Ramos (cell line): ENCODE data around the gene ERVV-1.
"Not testable (repeated sequence)": the region's sequence is repeated elsewhere in the genome, so short reads cannot be mapped to it uniquely, and the experiment has no call there.

Experiments
- in situ Hi-C: fragments of 300-500 bp; cut with MboI; formaldehyde crosslinking; loops from one replicate; pipeline ENCODE4 v1.14.3; 2022; ENCODE audit warnings: low sequenced_read_pairs; ENCODE audit not compliant: unreplicated experiment

ERVV-1 gene

GRCh38 chr19:53015730-53016129, 2.0 kb downstream of the ERVV-1 start:
- in situ Hi-C loops, result no loop called here

DNA sequence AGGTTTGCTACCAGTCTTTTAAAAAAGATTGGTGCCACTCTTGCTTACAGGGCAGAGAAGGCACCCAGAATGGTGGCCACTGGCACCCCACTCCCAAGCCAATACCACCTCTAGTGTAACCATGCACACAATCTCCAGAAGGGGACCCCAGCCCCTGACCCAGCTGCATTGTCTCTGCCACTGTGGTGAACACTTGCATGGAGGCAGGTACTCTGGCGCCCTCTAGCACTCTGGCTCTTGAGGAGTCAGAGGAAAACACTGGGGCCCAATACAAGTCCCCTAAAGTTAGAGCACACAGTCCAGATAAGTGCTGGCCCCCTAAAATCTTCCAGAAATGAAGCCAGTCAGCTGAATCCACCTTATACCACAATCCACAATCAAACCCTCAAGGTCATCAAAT, 6.0 kb downstream of the ERVV-1 start:
- in situ Hi-C loops, result no loop called here

DNA sequence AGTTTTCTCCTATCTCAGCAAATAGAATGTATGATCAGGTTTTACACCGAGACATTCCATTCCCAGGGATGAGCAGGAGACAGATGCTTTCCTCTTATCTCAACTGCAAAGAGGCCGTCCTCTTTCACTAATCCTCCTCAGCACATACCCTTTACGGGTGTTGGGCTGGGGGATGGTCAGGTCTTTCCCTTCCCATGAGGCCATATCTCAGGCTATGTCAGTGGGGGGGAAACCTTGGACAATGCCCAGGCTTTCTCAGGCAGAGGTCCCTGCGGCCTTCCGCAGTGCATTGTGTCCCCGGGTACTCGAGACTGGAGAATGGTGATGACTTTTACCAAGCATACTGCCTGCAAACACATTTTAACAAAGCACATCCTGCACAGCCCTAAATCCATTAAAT, 14.6 kb downstream of the ERVV-1 start:
- in situ Hi-C loops, result not testable (repeated sequence)

- in situ Hi-C loops, result no loop called here
Measured at GRCh38 chr19:53034054-53034453, 20.3 kb downstream of the ERVV-1 start.

- in situ Hi-C loops, result no loop called here
Measured at GRCh38 chr19:53034948-53035675, 21.4 kb downstream of the ERVV-1 start.

DNA sequence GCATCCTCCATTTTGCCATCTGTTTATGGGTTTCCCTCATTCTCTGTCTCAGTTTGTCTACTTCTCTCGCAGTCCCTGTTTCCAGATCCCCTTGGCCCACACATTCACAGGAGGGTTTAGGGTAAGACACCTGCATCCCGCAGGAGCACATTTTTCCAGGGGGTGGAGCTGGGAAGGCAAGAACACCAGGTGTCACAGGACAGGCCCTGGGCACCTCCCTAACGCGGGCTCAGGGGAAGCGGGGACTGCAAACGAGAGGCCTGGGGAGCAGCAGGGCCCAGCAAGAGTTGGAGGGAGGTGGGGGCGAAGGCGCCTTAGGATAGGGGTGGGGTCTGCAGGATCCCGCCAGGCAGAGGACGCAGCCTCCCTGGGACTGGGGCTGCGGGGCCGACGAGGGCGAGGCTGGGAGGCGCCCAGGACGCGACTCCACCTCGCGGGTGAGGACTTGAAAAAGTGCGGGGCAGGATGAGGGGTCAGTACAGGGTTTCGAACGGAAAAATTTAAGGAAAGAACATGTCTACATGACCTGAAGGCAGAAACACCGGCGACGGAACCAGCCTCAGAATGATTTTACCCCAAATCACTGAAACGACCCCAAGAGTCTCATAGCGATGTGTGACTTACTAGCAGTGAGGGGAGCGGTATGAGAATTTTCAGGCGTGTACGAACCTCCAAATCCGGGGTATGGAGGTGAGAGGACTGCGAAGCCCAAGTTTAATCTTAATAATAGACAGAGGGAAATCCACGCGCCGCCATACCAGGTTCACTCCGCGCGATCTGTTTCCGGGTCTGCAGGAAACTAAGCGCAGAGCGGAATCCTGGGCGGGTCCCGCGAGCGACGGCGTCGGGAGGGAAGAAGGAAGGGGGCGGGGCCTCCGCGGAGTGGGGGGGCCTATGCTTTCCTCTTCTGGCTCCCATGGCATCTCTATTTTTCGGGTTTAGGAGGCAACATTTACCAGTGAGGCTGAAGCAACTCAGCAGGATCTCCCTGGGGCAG, 23.7 kb downstream of the ERVV-1 start:
- in situ Hi-C loops, result no loop called here

- in situ Hi-C loops, result no loop called here
Measured at GRCh38 chr19:53041366-53041765, 27.6 kb downstream of the ERVV-1 start.

DNA sequence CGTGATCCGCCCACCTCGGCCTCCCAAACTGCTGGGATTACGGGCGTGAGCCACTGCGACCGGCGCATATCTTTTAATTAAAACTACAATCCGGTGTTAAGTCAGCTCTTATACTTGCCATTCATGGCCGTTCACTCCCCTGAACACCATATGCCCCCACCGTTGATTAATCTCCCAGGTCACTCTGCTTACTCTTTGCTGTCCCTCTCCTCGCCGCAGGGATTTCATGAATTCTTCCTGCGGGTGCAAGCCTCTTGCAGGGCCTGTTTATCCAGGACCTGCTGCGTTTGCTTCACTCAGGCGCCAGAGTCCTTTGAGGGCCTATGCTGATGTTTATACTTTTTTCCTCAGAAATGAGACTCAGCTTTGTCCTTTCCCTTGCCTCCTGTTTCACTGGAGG, 31.8 kb downstream of the ERVV-1 start:
- in situ Hi-C loops, result no loop called here

DNA sequence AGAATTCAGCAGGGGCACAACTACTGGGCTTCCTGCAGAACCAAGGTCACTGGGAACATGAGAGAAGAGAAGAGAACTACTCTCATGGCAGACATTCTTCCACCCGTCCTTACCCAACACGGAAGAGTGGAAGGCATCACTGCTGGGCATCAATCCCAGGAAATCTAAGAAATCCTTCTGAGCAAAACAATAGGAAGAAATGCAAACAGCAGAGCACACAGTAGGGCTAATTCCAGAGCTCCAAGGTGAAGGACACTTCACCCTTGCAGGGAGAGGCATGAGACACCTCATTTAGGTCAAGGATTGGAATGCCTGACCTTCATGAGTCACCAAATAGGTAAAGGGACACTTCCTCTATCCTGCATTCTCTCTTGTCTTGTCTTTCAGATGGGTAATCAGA, 33.7 kb downstream of the ERVV-1 start:
- in situ Hi-C loops, result no loop called here

GRCh38 chr19:53055117-53055516, 41.4 kb downstream of the ERVV-1 start:
- in situ Hi-C loops, result no loop called here

DNA sequence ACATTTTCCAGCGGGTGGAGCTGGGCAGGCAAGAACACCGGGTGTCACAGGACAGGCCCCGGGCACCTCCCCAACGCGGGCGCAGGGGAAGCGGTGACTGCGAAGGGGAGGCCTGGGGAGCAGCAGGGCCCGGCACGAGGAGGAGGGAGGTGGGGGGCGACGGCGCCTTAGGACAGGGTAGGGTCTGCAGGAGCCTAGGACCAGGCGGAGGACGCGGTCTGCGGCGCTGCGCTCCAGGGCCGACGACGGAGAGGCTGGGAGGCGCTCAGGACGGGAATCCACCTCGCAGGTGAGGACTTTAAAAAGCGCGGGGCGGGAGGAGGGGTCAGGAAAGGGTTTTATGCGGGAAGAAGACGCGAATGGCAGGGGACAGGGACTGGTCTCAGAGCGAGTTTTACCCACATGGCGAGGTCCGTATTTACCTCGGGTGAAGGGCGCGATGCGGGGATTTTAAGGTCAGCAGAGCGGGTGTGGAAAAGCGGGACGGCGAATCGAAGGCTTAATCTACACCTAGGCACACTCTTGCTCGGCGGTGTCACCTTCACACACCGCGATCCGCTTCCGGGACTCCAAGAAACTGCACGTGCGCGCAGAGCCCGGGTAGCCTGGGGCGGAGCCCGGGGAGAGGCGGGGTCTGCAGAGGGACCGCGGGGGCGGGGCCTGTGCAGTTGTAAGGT, 44.3 kb downstream of the ERVV-1 start:
- in situ Hi-C loops, result no loop called here
